Keratinocyte (primary cell): ENCODE measurements around the gene VPS26A.

Experiments
- EZH2 ChIP-seq: IDR thresholded peaks from one replicate; pipeline ENCODE4 v1.6.1; 2012; ENCODE audit warnings: inconsistent platforms, mild to moderate bottlenecking, low read length, moderate library complexity
- TF ChIP-seq, protein P1 (sequence below), 3 experiments: IDR thresholded peaks in 1 of 3; conservative IDR thresholded peaks in 1 of 3; optimal IDR thresholded peaks in 1 of 3; 2 replicates in 2 of 3; 3 replicates in 1 of 3; pipeline versions ENCODE3 to v1.5.1; 2011; ENCODE audit warnings: low read length in 3 of 3, mild to moderate bottlenecking in 3 of 3, moderate library complexity in 2 of 3, control low read depth in 1 of 3, inconsistent platforms in 1 of 3; ENCODE audit not compliant: insufficient read depth in 2 of 3; ENCODE audit errors: extremely low read depth in 1 of 3

DNA sequence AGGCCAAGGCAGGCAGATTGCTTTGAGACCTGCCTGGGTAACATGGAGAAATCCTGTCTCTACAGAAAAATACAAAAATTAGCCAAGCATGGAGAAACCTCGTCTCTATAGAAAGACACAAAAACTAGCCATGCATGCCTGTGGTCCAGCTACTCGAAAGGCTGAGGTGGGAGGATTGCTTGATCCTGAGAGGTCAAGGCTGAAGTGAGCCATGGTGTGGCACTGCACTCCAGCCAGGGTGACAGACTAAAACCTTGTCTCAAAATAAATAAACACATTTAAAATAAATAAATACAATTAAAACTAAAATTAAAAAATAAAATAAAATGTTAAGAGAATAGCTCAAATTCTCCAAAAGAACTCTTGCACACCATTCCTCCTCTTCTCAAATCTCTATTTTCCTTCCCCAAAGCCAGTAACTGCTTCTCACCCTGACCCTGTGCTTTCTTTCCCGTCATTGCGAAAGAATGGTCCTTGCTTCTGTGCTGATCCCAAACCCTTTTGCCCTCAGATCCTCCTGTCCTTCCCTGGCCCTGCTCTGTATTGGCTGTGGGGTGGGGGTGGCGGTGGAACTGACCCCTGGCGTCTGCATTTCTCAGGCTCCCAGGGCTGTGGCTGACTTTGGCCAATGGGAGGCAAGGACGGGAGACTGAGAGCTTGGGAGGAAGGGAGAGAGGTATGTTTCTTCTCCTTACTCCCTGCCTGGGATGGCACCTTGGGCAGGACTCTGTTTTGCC, 23.7 kb upstream of the VPS26A start:
- no peak for TF ChIP-seq EZH2
- TF ChIP-seq, protein P1, sequence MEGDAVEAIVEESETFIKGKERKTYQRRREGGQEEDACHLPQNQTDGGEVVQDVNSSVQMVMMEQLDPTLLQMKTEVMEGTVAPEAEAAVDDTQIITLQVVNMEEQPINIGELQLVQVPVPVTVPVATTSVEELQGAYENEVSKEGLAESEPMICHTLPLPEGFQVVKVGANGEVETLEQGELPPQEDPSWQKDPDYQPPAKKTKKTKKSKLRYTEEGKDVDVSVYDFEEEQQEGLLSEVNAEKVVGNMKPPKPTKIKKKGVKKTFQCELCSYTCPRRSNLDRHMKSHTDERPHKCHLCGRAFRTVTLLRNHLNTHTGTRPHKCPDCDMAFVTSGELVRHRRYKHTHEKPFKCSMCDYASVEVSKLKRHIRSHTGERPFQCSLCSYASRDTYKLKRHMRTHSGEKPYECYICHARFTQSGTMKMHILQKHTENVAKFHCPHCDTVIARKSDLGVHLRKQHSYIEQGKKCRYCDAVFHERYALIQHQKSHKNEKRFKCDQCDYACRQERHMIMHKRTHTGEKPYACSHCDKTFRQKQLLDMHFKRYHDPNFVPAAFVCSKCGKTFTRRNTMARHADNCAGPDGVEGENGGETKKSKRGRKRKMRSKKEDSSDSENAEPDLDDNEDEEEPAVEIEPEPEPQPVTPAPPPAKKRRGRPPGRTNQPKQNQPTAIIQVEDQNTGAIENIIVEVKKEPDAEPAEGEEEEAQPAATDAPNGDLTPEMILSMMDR (optimal IDR thresholded peaks at IDR 0.05 in 1 of 3, IDR thresholded peaks at IDR 0.05 in 1 of 3, conservative IDR thresholded peaks at IDR 0.05 in 1 of 3; ENCODE audit: extremely low read depth in 1 of 3, insufficient read depth in 2 of 3, low read length in 3 of 3): no peak
